K562 (cell line): ENCODE measurements around the gene TULP4. TPM values are rescaled to one million over a fixed set of nuclear protein-coding genes. Genes with fewer than 3 reads are reported as not detected.
A peak's percentile ranks its signal among the peaks of the same experiment; 100 is the strongest.

Experiments used
- ATAC-seq: fragments of 200-7000 bp; cut with Tn5 transposase; 3 replicates; pipeline ENCODE4 v1.9.1; 2020; ENCODE audit warnings: moderate library complexity
- BruUV-seq: library from RNA; stranded (reverse); fragments of 400-500 nt; replicated peaks from 2 replicates; lab custom pipeline; 2021; lab: Mats Ljungman, UMichigan
- CTCF ChIA-PET: fragments of 300-600 bp; formaldehyde crosslinking; extraction: SDS; loops from one replicate; lab custom pipeline; 2021; ENCODE audit warnings: low intra/inter-chr PET ratio; lab: Yijun Ruan, JAX
- POLR2A ChIA-PET: fragments of 300-600, 350-650 bp; sonication (Branson Sonifier 250); formaldehyde crosslinking; extraction: SDS; loops from one replicate; lab custom pipeline; 2021; ENCODE audit warnings: antibody characterized with exemption, inconsistent platforms; lab: Yijun Ruan, JAX
- DNase-seq, 4 experiments: peaks; one replicate each; pipeline versions ENCODE4 v3.0.0 to v3.0.0-alpha.2; 2011 to 2018; ENCODE audit warnings: low spot score in 3 of 4, mixed read lengths in 3 of 4; ENCODE audit errors: extremely low read depth in 1 of 4
- FAIRE-seq: peaks from 2 replicates; lab custom pipeline; 2011; peaks lifted over from hg19 to GRCh38; lab: Jason Lieb, UNC
- H2AFZ ChIP-seq: 2 replicates; pipeline ENCODE4 v1.6.0; 2011; ENCODE audit warnings: low read depth, low read length, control low read depth, inconsistent platforms
- H3K27ac ChIP-seq: fragments of 200-600 bp; 3 replicates; pipeline ENCODE4 v1.8.0; 2011; ENCODE audit warnings: low read depth, mild to moderate bottlenecking, control low read depth, inconsistent platforms, low read length, moderate library complexity, mixed read lengths; ENCODE audit errors: extremely low read depth
- H3K27me3 ChIP-seq, 2 experiments: fragments of 300-600 bp in 1 of 2; 2 replicates in 1 of 2; 3 replicates in 1 of 2; pipeline versions ENCODE4 v1.6.0 to v1.8.0; 2011; ENCODE audit warnings: inconsistent platforms in 2 of 2, low read length in 2 of 2, mild to moderate bottlenecking in 1 of 2, mixed read lengths in 1 of 2, moderate library complexity in 1 of 2; ENCODE audit not compliant: control insufficient read depth in 2 of 2, insufficient read depth in 2 of 2
- H3K36me3 ChIP-seq: fragments of 300-600 bp; 3 replicates; pipeline ENCODE4 v1.8.0; 2011; ENCODE audit warnings: mild to moderate bottlenecking, low read length, inconsistent platforms; ENCODE audit not compliant: control insufficient read depth, insufficient read depth
- H3K4me1 ChIP-seq, 2 experiments: fragments of 200-600 bp in 1 of 2; replicated peaks in 1 of 2; 2 replicates in 1 of 2; 3 replicates in 1 of 2; pipeline versions ENCODE4 v1.5.1 to v1.8.0; 2011; ENCODE audit warnings: inconsistent platforms in 2 of 2, low read length in 2 of 2, mild to moderate bottlenecking in 1 of 2, mixed read lengths in 1 of 2, moderate library complexity in 1 of 2; ENCODE audit not compliant: control insufficient read depth in 2 of 2, insufficient read depth in 2 of 2
- H3K4me2 ChIP-seq: 2 replicates; pipeline ENCODE4 v1.6.1; 2011; ENCODE audit warnings: low read length, control low read depth, inconsistent platforms, mixed read lengths; ENCODE audit not compliant: insufficient read depth
- H3K4me3 ChIP-seq: fragments of 200-600 bp; sonication (generic), shearing (Covaris generic); 2 replicates; pipeline ENCODE4 v1.5.1; 2016; ENCODE audit warnings: control low read depth, inconsistent platforms
- H3K79me2 ChIP-seq: fragments of 200-600 bp; 3 replicates; pipeline ENCODE4 v1.8.0; 2011; ENCODE audit warnings: low read length, inconsistent platforms; ENCODE audit not compliant: control insufficient read depth, insufficient read depth
- H3K9ac ChIP-seq, 2 experiments: 2 replicates each; pipeline versions ENCODE4 v1.6.0 to v1.6.1; 2011; ENCODE audit warnings: low read depth in 2 of 2, low read length in 2 of 2, control low read depth in 1 of 2, inconsistent platforms in 1 of 2, mild to moderate bottlenecking in 1 of 2, mixed read lengths in 1 of 2; ENCODE audit not compliant: insufficient read depth in 1 of 2
- H3K9me1 ChIP-seq: one replicate; pipeline ENCODE4 v1.6.0; 2011; ENCODE audit warnings: inconsistent platforms, mild to moderate bottlenecking, low read length, moderate library complexity; ENCODE audit not compliant: control insufficient read depth, insufficient read depth
- H3K9me3 ChIP-seq: replicated peaks from 2 replicates; pipeline ENCODE4 v1.5.1; 2011; ENCODE audit warnings: low read depth, low read length, inconsistent platforms; ENCODE audit not compliant: control insufficient read depth, insufficient read depth
- H4K20me1 ChIP-seq: replicated peaks from 2 replicates; pipeline ENCODE4 v1.6.1; 2011; ENCODE audit warnings: low read length, inconsistent platforms, mixed read lengths; ENCODE audit not compliant: control insufficient read depth, insufficient read depth
- C11orf30 ChIP-seq: fragments of 450-650 bp; IDR thresholded peaks from 2 replicates; pipeline ENCODE4 v1.6.1; 2016; ENCODE audit warnings: low read depth, mild to moderate bottlenecking
- MCM2 ChIP-seq: fragments of 450-650 bp; IDR thresholded peaks from 2 replicates; pipeline ENCODE4 v1.6.1; 2017; ENCODE audit warnings: low read depth, mild to moderate bottlenecking
- NUFIP1 ChIP-seq: fragments of 450-650 bp; IDR thresholded peaks from 2 replicates; pipeline ENCODE4 v1.6.1; 2018; ENCODE audit not compliant: partially characterized antibody
- OTX1 ChIP-seq: fragments of 450-650 bp; formaldehyde crosslinking; IDR thresholded peaks from 2 replicates; pipeline ENCODE4 v1.4.0; 2022; ENCODE audit warnings: mild to moderate bottlenecking
- SMAD1 ChIP-seq: fragments of 150-350 bp; IDR thresholded peaks from 2 replicates; pipeline ENCODE4 v1.6.1; 2014; ENCODE audit warnings: low read length, low read depth; ENCODE audit not compliant: partially characterized antibody
- SREBF2 ChIP-seq: sonication (generic); formaldehyde crosslinking; IDR thresholded peaks from 2 replicates; pipeline ENCODE4 v1.4.0; 2020; ENCODE audit warnings: mild to moderate bottlenecking, missing genetic modification reagents
- ZBTB7A ChIP-seq: IDR thresholded peaks from 2 replicates; pipeline ENCODE4 v1.6.1; 2011; ENCODE audit warnings: low read depth, mild to moderate bottlenecking, low read length, moderate library complexity, borderline replicate concordance; ENCODE audit not compliant: control insufficient read depth
- ZNF143 ChIP-seq: sonication (generic); formaldehyde crosslinking; IDR thresholded peaks from 2 replicates; pipeline ENCODE4 v1.9.0; 2022; ENCODE audit warnings: mild to moderate bottlenecking, missing genetic modification reagents
- ZNF23 ChIP-seq: fragments of 250-450 bp; sonication (Bioruptor Pico); IDR thresholded peaks from 2 replicates; pipeline ENCODE4 v1.4.0; 2020; ENCODE audit warnings: mild to moderate bottlenecking
- ZNF282 ChIP-seq: sonication (generic); formaldehyde crosslinking; IDR thresholded peaks from 2 replicates; pipeline ENCODE4 v1.8.1; 2023; ENCODE audit warnings: missing genetic modification reagents
- ZNF316 ChIP-seq: fragments of 450-650 bp; IDR thresholded peaks from 2 replicates; pipeline ENCODE4 v1.6.1; 2016
- ZNF354B ChIP-seq: fragments of 250-450 bp; sonication (Bioruptor Pico); IDR thresholded peaks from 2 replicates; pipeline ENCODE4 v1.4.0; 2020
- ZNF507 ChIP-seq: conservative IDR thresholded peaks from 2 replicates; pipeline ENCODE4 v1.6.1; 2017; ENCODE audit warnings: missing genetic modification characterization, missing compliant biosample characterization
- WGBS: fragments of 100-300 bp; shearing (Covaris generic); methylation state at CpG from one replicate; pipeline ENCODE4 v1.1.6; 2016; ENCODE audit warnings: low coverage, mixed read lengths; ENCODE audit not compliant: insufficient coverage; ENCODE audit errors: missing lambda C conversion rate; 5-methylcytosine and 5-hydroxymethylcytosine counted together
- in situ Hi-C: fragments of 300-500 bp; cut with MboI; formaldehyde crosslinking; loops from 4 replicates; pipeline ENCODE4 v1.15.0; 2018; ENCODE audit warnings: inconsistent platforms, mixed read lengths
- intact Hi-C: fragments of 100-400 bp; cut with micrococcal nuclease; formaldehyde crosslinking; loops from 2 replicates; pipeline ENCODE4 v1.14.2; 2022
- polyA plus RNA-seq, 8 experiments: library from polyadenylated mRNA; depleted of rRNA in 4 of 8; stranded (reverse) in 5 of 8; unstranded in 3 of 8; fragments of >200 nt; fragmentation: Nextera tagmentation in 2 of 8; fragmentation: Illumina TruSeq in 1 of 8; extraction: Ambion mirVana in 2 of 8; extraction: Trizol in 1 of 8; gene quantifications; 2 replicates each; pipeline versions ENCODE4 v1.2.1 to v1.2.3, GENCODE V29; 2011 to 2014; ENCODE audit warnings: inconsistent platforms in 1 of 8, missing spikeins in 1 of 8
- total RNA-seq, 7 experiments: library from RNA; depleted of rRNA in 6 of 7; stranded (reverse); fragments of >200 nt in 6 of 7; fragmentation: Illumina TruSeq in 2 of 7; extraction: Trizol in 2 of 7; gene quantifications; 2 replicates each; pipeline versions ENCODE4 v1.2.1 to v1.2.3, GENCODE V29; 2011 to 2021; ENCODE audit warnings: low replicate concordance in 1 of 7

Gene TULP4
- total and polyA plus RNA-seq, 9 of the 15 experiments (the other 6 are each of a cell fraction or from before 2014, with no cell fraction given), result 1.2 to 50.4 (median 11.0) TPM

DNA sequence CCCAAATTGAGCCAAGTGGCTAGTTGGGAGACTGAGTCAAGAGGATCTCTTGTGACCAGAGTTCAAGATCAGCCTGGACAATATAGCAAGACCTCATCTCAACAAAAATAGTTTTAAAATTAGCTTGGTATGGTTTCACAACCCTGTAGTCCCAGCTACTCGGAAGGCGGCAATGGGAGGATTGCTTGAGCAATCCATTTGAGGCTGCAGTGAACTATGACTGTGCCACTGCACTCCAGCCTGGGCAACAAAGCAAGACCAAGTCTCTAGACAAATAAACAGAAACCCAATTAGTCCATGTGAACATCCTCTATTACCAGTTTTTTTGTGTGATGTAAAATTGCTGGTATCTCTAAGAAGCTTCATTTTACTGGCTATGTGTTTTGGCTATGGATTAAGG lies 106.2 kb downstream of the TULP4 start (continued):
- TF ChIP-seq OTX1 (CRISPR knock-in tag) (no peak), MCM2 (no peak), ZNF23 (CRISPR knock-in tag) (no peak), ZBTB7A (no peak)
- TF ChIP-seq, all 486 proteins: peak for 0

DNA sequence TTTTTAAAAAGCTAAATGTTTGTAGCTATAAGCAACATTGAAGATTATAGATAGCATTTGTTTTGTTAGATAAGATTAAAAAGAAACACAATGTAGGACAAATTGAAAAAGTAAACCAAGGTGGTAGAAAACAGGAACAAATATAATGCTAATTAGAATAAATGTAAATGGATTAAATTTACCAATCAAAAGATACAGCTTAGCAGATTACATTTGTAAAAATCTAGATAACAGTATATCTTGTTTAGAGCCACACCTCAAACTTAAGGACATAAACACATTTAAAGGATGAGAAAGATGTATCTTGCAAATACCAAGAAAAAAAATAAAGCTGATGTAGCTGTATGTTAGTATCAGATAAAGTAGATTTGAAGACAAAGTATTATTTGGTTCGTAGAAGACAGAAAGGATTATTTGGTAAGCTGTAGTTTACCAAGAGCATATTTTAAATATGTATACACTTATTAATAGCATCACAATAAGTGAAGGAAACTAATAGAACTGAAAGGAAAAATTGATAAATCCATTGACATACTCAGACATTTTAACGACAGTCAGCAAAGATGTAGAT lies 107.2 kb downstream of the TULP4 start:
- no peaks in the 10 kb centered on the region for H3K4me1 ChIP-seq
- DNase-seq (no peak), FAIRE-seq (no peak), ATAC-seq (no peak)
- intact Hi-C loops (no loop called here), in situ Hi-C loops (no loop called here)
- ChIA-PET POLR2A (no interaction called here), CTCF (no interaction called here)
- no peaks in the 10 kb centered on the region for H4K20me1 ChIP-seq
- peaks cover 8% of the 10 kb centered on the region; the same call in 1 of the 3 replicates for H3K36me3 ChIP-seq
- H3K9me3 ChIP-seq, result no peaks in the 10 kb centered on the region
- TF ChIP-seq ZNF143 (CRISPR knock-in tag) (no peak), ZNF507 (tag) (peak; percentile 99), SMAD1 (no peak), SREBF2 (CRISPR knock-in tag) (no peak), ZNF282 (CRISPR knock-in tag) (no peak), C11orf30 (peak; percentile 45; the same call in 1 of the 2 replicates), ZNF316 (peak; percentile 67), ZNF354B (CRISPR knock-in tag) (peak; percentile 69; the same call in 1 of the 2 replicates), NUFIP1 (no peak)
- 95% methylated on average over 2 of the region's 2 CpGs for WGBS
- no peaks in the 10 kb centered on the region for H3K9me1 ChIP-seq
- H2AFZ ChIP-seq, result no peak overlapping the region
- H3K27me3 ChIP-seq, result no peaks in the 10 kb centered on the region
- no peaks in the 10 kb centered on the region for H3K79me2 ChIP-seq
- H3K27ac ChIP-seq, result no peak overlapping the region
- BruUV-seq, result no TSS peak
- no peak overlapping the region for H3K9ac ChIP-seq
- H3K4me3 ChIP-seq, result no peak overlapping the region
- no peak overlapping the region for H3K4me2 ChIP-seq
